Measurements from ENCODE around the gene OTOL1. TPM values are rescaled to one million over a fixed set of nuclear protein-coding genes. Genes with fewer than 3 reads are reported as not detected.

OTOL1 gene
- total RNA-seq, 2 experiments from 2014 or later = not detected

GRCh38 chr3:161498259-161498921, 1.8 kb downstream of the OTOL1 start:
- Mint-ChIP-seq H3K27me3 (no peaks in the 10 kb centered on the region), H3K27ac (no peak overlapping the region), H3K4me3 (no peak overlapping the region), H3K36me3 (ENCODE audit: low read depth) (no peaks in the 10 kb centered on the region), H3K9me3 (no peaks in the 10 kb centered on the region), H3K4me1 (no peaks in the 10 kb centered on the region)
- POLR2A ChIA-PET = no interaction called here
- DNase-seq = no peak
- CTCF ChIA-PET = interaction anchor here (0.9 kb wide), 1 partner anchor 11 kb away, joined by 3 read pairs; no protein-coding TSS in a partner anchor

GRCh38 chr3:161500068-161500796, 3.6 kb downstream of the OTOL1 start:
- Mint-ChIP-seq H3K27ac (no peak overlapping the region), H3K4me1 (no peaks in the 10 kb centered on the region), H3K9me3 (no peaks in the 10 kb centered on the region), H3K36me3 (ENCODE audit: low read depth) (no peaks in the 10 kb centered on the region), H3K27me3 (no peaks in the 10 kb centered on the region), H3K4me3 (no peak overlapping the region)
- ChIA-PET POLR2A (no interaction called here), CTCF (interaction anchor here (1.6 kb wide), 1 partner anchor 9 kb away, joined by 5 read pairs; no protein-coding TSS in a partner anchor)
- no peak for DNase-seq

- Mint-ChIP-seq H3K9me3 (no peaks in the 10 kb centered on the region), H3K4me3 (no peak overlapping the region), H3K27me3 (no peaks in the 10 kb centered on the region), H3K4me1 (no peaks in the 10 kb centered on the region), H3K36me3 (ENCODE audit: low read depth) (no peaks in the 10 kb centered on the region), H3K27ac (no peak overlapping the region)
- ChIA-PET POLR2A (no interaction called here), CTCF (no interaction called here)
- DNase-seq = no peak
Measured at GRCh38 chr3:161503271-161503670, 6.7 kb downstream of the OTOL1 start.

DNA sequence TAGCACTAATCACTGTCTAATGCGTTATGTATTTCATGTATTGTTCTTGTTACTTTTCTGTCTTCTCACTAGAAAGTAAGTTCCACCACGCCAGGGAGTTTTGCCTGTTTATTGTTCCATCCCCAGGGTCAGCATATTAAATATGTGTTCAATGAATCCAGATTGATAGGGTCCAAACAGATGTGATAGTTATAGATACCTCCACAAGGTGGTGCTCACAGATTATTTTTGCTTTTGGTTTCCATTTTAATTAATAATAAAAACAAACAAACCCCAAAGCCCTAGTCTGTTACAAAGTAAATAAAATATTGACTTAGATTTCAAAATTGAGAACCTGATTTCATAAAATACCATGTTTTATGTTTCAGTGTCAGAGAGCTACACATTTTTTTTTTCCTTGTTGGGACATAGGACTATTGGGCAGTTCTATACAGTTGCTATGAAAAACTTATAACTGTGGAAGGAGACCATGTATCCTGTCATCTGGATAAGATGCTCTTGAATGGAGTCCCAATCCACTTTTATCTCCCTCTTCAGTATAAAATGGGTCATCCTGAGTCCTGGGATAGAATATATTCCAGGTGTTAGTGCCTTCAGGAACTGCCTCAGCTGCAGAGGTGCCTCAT, 12.4 kb downstream of the OTOL1 start:
- H3K9me3 Mint-ChIP-seq = no peaks in the 10 kb centered on the region
- no peak overlapping the region for H3K4me3 Mint-ChIP-seq
- no peak for DNase-seq
- H3K4me1 Mint-ChIP-seq = no peaks in the 10 kb centered on the region
- CTCF ChIA-PET = interaction anchor here (0.6 to 1.6 kb wide), 4 partner anchors 9 to 1512 kb away, joined by 3 to 5 read pairs (median 3); no protein-coding TSS in a partner anchor
- POLR2A ChIA-PET = no interaction called here
- H3K27me3 Mint-ChIP-seq = no peaks in the 10 kb centered on the region
- no peak overlapping the region for H3K27ac Mint-ChIP-seq
- no peaks in the 10 kb centered on the region for H3K36me3 Mint-ChIP-seq (ENCODE audit: low read depth)

- Mint-ChIP-seq H3K36me3 (ENCODE audit: low read depth) (no peaks in the 10 kb centered on the region), H3K27me3 (no peaks in the 10 kb centered on the region), H3K9me3 (no peaks in the 10 kb centered on the region), H3K4me1 (no peaks in the 10 kb centered on the region), H3K27ac (no peak overlapping the region), H3K4me3 (no peak overlapping the region)
- no peak for DNase-seq
- CTCF ChIA-PET = no interaction called here
- POLR2A ChIA-PET = no interaction called here
Measured at GRCh38 chr3:161510510-161511260, 14.1 kb downstream of the OTOL1 start.

- Mint-ChIP-seq H3K4me1 (no peaks in the 10 kb centered on the region), H3K9me3 (no peaks in the 10 kb centered on the region), H3K27ac (no peak overlapping the region), H3K36me3 (ENCODE audit: low read depth) (no peaks in the 10 kb centered on the region), H3K27me3 (no peaks in the 10 kb centered on the region), H3K4me3 (no peak overlapping the region)
- no peak for DNase-seq
- ChIA-PET CTCF (interaction anchor here (1.3 kb wide), 1 partner anchor 14 kb away, joined by 3 read pairs; no protein-coding TSS in a partner anchor), POLR2A (no interaction called here)
Measured at GRCh38 chr3:161523916-161524315, 27.3 kb downstream of the OTOL1 start.

DNA sequence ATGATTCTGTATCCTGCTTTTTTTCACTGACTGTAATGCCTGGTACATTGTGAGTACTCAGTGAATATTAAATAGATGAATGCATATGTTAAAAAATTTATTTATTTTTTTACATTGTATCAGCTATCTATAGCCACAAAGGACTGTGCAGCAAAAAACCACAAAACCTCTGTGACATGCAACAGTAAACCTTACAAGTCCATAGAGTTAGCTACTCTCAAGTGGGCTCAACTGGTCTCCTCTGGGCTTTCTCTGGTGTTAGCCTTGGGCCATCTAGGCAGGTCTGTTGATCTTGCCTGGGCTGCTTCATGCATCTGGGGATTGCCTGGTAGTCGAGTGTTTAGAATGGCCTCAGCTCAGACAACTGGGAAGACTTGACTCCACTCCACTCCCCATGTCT, 35.3 kb downstream of the OTOL1 start:
- H3K4me1 Mint-ChIP-seq = no peaks in the 10 kb centered on the region
- no peaks in the 10 kb centered on the region for H3K27me3 Mint-ChIP-seq
- ChIA-PET POLR2A (no interaction called here), CTCF (no interaction called here)
- no peak for DNase-seq
- H3K9me3 Mint-ChIP-seq = no peaks in the 10 kb centered on the region
- no peak overlapping the region for H3K27ac Mint-ChIP-seq
- H3K36me3 Mint-ChIP-seq (ENCODE audit: low read depth) = no peaks in the 10 kb centered on the region
- H3K4me3 Mint-ChIP-seq = no peak overlapping the region

- ChIA-PET CTCF (no interaction called here), POLR2A (no interaction called here)
- Mint-ChIP-seq H3K9me3 (no peaks in the 10 kb centered on the region), H3K4me3 (no peak overlapping the region), H3K36me3 (ENCODE audit: low read depth) (no peaks in the 10 kb centered on the region), H3K27ac (no peak overlapping the region), H3K4me1 (no peaks in the 10 kb centered on the region), H3K27me3 (no peaks in the 10 kb centered on the region)
- DNase-seq = no peak
Measured at GRCh38 chr3:161540594-161540993, 44.0 kb downstream of the OTOL1 start.

DNA sequence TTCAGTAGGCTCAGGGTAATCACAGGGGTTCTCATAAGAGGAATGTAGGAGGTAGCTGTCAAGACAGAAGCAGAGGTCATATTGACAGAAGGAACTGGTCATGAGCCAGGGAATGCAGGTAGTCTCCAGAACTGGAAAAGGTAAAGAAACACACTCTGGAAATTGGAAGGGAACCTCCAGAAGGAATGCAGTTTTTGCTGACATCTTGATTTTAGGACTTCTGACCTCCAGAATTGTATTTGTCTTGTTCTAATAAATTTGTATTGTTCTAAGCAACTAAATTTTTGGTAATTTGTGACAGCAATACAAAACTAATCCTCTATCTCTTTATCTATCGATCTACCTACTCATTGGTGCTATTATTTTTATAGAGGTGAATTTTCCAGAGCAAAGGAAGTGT, 49.2 kb downstream of the OTOL1 start:
- Mint-ChIP-seq H3K27ac (no peak overlapping the region), H3K27me3 (no peaks in the 10 kb centered on the region), H3K9me3 (no peaks in the 10 kb centered on the region), H3K4me1 (no peaks in the 10 kb centered on the region), H3K36me3 (ENCODE audit: low read depth) (no peaks in the 10 kb centered on the region), H3K4me3 (no peak overlapping the region)
- ChIA-PET CTCF (no interaction called here), POLR2A (no interaction called here)
- no peak for DNase-seq

GRCh38 chr3:161548301-161548700, 51.7 kb downstream of the OTOL1 start:
- ChIA-PET CTCF (no interaction called here), POLR2A (no interaction called here)
- Mint-ChIP-seq H3K4me1 (no peaks in the 10 kb centered on the region), H3K4me3 (no peak overlapping the region), H3K27ac (no peak overlapping the region), H3K27me3 (no peaks in the 10 kb centered on the region), H3K36me3 (ENCODE audit: low read depth) (no peaks in the 10 kb centered on the region), H3K9me3 (no peaks in the 10 kb centered on the region)
- no peak for DNase-seq

DNA sequence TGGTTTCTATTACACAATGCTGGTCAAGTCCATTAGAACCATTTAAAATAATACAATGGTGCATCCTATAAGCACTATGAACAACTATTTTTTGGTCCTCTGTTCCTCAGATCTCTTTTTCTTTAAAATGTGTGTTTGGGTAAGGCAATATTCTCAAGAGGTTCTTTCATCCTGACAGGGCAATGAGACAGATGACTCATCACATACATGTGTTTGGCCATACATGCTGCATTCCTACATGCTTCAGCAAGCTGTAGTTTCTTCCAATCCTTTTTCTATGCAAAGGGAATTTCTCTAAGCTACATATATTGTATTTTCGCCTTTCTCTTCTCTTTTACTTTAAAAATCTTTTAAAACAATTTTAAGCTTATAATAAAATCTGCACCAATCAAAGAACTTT, 52.7 kb downstream of the OTOL1 start:
- CTCF ChIA-PET = no interaction called here
- no peaks in the 10 kb centered on the region for H3K27me3 Mint-ChIP-seq

DNA sequence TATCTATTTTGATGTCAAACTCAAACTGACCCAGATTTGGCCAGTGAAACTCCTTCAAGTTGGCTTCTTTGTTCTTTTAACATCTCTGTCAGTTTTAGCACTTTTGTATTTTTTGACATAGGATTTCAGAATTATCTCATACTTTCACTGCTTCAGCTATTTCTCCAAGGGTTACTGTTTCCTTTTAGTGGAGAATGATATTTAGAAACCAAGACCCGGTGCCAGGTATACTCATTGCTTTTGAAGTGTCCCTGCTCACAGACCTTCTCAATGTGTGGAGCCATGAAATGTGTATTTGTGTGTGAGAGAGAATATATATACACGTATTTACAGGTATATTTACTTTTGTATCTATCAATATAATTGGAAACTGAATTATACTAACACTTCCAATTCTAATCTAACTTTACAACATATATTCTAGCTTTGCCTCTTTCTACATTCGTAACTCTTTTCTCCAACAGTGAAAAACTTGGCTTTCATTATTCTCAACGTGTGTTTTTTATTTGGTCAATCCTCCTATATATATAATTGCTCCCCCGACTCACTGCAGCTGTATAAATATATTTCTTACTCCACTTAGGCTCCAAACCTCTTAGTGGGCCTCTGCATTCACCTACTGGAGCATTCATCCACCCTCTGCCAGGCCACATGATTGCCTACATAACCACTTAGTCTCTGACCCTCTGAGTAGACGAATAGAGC, 54.0 kb downstream of the OTOL1 start:
- H3K4me1 Mint-ChIP-seq = no peaks in the 10 kb centered on the region
- no peaks in the 10 kb centered on the region for H3K9me3 Mint-ChIP-seq
- no peak overlapping the region for H3K4me3 Mint-ChIP-seq
- DNase-seq = no peak
- ChIA-PET POLR2A (no interaction called here), CTCF (no interaction called here)
- no peaks in the 10 kb centered on the region for H3K27me3 Mint-ChIP-seq
- no peak overlapping the region for H3K27ac Mint-ChIP-seq
- H3K36me3 Mint-ChIP-seq (ENCODE audit: low read depth) = no peaks in the 10 kb centered on the region

More for the DNA sequence above, 52.7 kb downstream of the OTOL1 start:
- POLR2A ChIA-PET = no interaction called here
- Mint-ChIP-seq H3K4me3 (no peak overlapping the region), H3K27ac (no peak overlapping the region), H3K9me3 (no peaks in the 10 kb centered on the region), H3K4me1 (no peaks in the 10 kb centered on the region), H3K36me3 (ENCODE audit: low read depth) (no peaks in the 10 kb centered on the region)
- DNase-seq = no peak

GRCh38 chr3:161551697-161552096, 55.1 kb downstream of the OTOL1 start:
- CTCF ChIA-PET = no interaction called here
- POLR2A ChIA-PET = no interaction called here
- H3K4me1 Mint-ChIP-seq = no peaks in the 10 kb centered on the region
- H3K9me3 Mint-ChIP-seq = no peaks in the 10 kb centered on the region
- H3K4me3 Mint-ChIP-seq = no peak overlapping the region
- H3K36me3 Mint-ChIP-seq (ENCODE audit: low read depth) = no peaks in the 10 kb centered on the region
- H3K27ac Mint-ChIP-seq = no peak overlapping the region
- DNase-seq = no peak
- no peaks in the 10 kb centered on the region for H3K27me3 Mint-ChIP-seq
